ENCODE data around the gene PDGFD.

The PDGFD gene

DNA sequence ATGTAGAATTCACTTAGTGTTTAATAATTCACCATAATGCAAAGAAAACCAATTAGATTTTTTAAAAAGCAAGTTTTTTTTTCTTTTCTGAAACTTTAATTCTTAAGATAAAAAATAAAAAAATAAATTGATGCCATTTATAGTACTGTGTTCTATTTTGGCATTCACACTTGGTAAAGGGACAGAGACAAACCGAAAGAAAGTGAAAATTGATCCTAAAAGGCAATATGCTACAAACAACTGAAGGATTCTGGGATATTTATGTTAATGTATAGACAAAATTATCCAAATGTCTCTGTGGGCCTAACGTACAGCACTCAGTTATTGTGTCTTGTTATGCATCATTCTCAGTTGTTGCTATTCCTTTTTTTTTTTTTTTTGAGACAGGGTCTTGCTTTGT lies 169.4 kb downstream of the PDGFD start:
- no peak for DNase-seq

DNA sequence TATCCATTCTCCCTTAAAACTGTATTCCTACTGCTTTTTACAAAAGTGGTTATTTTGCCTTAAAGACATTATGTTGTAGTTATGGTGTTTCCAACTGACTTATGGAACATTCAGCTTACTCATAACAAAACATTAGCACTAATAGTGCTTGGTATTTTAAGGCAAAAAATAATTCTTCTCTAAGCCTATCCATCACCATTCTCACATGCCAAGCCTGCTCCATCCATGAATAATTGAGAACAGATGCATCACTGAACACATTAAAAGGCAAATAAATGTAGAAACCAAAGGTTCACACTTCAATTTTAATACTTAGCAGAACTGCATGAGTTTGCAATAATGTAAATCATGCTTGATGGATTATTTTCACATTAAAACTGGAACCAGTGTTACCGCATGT lies 169.9 kb downstream of the PDGFD start:
- DNase-seq: no peak

DNA sequence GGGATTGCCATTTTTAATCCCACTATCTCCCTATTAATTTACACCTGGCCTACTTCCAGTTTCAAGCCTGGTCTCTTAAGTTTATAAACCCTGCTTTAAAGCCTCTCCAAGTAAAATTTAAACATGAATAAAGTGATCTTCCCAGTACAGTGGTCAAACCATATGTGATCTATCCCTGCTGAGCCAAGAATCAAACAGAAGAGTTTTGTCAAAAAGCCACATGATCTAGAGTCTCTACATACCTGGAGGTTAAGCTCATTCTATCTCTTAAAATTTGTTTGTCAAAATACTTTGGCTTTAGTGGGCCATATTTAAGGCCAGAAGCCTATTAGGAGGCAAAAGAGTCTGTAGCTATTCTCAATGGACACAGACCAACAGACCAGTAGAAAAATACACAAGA lies 170.4 kb downstream of the PDGFD start:
- no peak for DNase-seq

DNA sequence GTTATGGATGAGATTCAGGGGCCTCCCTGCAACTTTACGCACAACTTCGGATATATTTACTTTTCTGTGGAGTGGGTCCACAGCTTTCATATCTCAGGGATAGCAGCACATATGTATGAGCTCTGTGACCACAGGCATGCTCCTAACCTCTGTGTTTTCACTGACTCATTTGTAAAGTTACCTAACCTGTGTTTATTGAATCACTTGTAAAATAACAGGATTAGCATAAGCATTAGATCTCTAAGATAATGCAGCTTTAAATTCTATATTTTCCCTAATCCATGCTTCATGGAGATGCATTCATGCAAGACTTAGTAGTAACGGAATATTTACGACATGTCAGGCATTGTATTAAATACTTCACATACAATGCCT lies 175.4 kb downstream of the PDGFD start:
- no peak for DNase-seq

DNA sequence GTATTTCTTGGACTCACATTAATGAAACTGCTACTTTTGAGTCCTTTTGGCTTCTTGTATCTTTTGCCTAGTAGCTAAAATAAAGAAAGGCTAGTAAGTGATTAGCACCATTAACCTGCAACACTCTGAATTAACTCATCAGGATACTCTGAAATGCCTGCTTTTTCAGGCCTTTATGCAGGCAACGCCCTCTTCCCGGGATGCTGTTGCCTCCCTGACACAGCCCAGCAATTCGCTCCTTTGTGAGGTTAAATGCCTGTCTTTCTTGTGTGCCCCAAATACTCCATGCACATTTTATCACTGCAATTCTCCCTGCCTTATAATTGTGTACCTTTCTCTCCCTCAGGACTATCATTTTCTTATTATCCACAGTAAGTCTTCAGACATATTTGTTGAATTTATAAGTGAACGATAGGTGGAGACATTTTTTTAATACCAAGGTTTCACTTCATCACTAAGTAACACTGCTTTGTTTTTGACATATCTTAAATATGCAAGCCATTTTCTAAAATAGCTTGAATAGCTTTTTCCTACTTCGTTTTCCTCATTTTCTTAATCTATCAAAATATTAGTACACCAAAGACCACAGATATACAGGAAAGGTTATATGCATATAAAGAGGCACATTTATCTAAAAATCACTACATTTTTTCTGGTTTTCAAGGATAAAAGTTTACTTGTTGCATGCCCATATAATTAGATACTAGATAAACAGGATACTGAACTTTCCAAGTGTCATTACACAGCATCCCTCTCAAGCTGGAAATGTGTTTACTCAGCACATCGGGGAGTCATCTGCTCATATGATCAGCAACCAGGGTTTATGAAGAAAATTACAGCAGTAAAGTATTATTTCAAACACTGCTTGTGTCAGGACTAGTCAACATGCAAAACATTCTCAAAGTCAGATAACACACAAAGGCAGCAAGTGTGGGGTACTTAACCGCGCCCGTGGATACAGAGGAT lies 176.0 kb downstream of the PDGFD start:
- DNase-seq: no peak

DNA sequence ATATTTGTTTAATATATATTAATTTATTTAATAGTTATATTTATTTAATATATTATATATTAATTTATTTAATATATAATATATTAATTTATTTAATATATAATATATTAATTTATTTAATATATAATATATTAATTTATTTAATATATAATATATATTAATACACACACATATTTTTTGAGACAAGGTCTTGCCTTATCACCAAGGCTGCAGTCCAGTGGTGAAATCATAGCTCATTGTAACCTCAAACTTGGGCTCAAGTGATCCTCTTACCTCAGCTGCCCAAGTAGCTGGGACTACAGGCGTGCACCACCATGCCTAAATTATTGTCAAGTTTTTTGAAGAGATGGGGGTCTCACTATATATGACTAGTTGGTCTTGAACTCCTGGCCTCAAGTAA lies 178.9 kb downstream of the PDGFD start:
- no peak for DNase-seq

DNA sequence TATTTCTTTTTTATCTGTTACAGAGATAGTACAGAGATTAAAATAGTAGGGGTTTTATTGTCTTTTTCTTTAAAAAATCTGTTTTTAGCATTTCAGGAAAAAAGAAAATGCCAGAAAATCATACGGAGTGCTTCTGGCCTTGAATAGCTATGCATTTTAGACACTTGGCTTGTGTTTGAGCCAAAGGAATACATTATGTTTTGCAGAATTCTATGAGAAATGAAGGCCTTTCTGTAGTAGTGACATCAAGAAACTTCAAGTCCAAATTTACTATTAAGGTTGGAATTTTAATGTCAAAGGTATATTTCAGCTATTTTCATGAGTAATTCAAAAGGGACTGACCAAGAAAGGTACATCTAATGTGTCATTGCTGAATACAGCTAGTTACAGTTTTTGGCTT lies 183.8 kb downstream of the PDGFD start:
- DNase-seq: no peak

DNA sequence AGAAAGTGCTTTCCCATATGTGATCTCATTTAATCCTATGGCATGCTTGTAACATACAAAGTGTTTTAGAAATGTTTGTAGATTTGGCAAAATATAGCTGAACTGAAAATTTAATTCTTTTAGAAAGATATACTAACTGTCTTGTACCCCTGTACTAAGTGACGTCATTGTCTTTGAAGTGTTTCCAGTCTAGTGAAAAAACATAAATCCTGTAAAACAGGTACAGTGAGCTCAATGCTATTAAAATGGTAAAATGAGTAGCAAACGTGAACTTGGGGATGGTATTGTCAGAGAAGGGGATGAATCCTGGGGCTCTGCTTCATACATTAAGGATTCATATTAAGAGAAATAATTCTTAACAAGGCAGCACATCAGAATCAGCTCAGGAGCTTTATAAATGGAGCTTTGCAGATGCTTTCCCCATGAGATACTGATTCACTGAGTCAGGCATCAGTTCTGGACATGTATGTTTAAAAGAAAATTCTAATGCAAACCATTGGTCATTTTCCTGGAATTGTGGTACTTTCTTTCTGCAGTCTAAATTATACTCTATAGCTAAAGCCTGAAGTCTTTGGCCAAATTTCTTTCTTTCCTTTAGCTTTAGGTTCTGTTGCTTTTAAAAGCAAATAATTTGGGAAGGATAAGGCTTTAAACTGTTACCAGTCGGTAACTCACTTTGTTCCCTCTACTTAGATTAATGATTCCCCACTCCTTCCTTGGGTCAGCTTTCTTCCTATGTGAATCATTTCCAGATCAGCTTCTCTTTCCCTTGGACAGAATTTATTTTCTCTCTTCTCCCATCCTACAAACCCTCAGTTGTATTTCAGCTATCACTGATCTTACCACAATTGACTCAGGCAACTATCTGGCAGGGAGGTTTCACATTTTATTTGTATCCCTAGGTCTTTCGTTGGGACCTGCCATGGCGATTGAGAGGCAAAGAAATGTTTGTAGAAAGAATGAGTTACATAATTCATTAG lies 185.0 kb downstream of the PDGFD start:
- DNase-seq: no peak

DNA sequence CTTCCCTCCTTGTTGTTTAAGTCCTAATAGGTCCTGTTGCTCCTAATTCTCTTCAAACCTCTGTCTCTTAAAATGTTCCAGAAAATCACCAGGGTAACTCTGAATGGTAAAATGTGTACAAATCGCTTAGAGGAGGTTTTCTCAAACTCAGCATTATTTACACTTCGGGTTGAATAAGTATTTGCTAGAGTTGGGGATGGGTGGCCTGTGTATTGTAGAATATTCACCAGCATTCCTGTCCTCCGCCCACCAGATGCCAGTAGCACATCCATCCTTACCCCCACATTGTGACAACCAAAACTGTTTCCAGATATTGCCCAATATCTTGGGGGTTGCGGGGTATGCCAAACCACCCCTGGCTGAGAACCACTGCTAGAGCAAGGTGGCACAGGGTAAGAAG lies 191.9 kb downstream of the PDGFD start:
- DNase-seq: no peak

DNA sequence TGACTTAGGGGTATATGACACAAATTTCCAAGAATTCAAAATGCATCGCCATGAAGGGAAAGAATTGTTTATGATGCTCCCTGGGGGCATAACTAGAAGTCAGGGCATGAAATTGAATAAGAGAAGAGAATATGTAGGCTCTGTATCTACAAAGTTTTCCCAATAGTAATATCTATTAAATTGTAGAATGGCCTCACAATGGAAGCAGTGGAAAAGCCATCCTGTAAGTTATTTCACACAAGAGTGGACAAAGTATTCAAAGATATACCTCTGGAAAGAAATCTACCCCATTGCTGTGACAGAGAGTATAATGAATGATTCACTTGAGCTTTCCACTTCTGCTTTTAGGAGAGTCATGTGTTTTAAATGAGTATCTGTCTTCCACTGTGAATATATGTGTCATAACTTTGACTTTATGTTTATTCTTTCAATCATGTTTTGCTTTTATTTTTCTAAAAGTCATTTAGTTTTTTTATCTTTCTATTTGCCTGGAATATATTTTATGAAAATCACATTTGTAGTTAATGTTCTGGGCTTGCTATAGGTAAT lies 193.2 kb downstream of the PDGFD start:
- DNase-seq: no peak

DNA sequence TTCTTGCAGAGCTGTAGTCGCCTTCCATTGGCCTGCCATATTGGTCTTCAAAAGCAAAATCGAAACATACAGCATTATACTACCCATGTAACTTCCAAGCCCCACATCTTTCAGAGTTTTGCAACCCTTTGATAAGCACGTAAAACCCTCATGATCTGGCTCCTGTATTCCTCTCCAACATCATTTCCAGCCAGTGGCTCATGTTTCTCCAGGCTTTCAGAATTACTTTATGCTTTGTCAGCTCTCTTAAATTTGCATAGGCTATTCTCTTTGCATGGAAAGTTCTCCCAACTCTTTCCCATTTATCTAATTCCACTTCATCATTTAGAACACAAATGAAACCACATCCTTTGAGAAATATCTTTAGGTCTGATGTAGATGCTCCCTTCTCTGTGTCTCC lies 195.3 kb downstream of the PDGFD start:
- DNase-seq: no peak

DNA sequence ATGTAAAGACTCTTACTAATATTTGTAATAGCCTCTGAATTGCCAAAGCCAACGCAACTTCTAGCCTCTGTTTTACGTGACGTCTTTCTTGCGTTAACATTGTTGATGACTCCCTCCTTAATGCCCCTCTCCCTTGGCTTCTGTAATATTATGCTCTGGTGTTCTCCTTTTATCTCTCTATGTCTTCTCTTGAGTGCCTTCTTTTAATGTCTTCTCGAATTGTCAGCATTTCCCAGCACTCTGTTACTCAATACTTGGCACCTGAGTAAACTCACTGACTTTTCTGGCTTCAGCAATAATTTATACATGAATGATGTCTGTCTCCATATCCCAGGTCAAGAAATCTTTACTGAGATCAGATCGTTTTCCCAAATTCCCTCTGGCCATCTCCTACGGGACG lies 196.0 kb downstream of the PDGFD start:
- no peak for DNase-seq

DNA sequence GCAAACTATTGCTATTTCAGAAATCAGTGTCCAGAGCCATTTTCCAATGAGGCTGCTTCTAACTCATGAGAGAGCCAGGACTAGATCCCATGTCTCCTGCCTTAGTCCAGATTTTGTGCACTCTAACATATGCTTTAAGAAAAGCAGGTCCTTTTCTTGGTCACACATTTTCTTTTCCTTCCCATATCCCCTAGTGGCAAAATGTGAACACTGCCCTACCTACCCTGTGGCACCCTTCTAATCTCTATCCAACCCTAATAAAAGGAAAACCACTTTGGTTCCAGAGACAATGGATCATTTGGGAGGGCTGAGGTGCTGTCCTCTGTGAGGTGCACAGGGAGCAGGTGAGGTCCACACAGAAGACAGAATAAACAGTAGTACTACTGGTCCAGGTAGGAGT lies 199.6 kb downstream of the PDGFD start:
- no peak for DNase-seq

DNA sequence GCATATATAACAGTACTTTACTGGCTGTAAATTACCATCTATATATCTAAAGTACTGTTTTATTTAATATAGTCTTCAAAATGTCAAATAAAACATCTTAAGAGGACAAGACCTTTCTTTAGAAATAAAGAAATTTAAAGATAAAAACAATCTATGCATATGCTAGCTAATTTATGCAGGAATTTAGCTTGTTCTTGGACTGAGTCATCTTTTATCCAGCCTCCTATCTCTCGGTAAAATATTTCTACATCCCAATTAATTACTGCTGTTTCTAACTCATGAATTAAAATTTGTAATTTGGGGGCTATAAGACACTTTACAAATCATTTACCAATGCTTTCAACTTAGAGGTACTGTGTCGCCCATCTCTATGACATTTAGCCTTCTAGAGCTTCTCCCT lies 200.3 kb downstream of the PDGFD start:
- no peak for DNase-seq

DNA sequence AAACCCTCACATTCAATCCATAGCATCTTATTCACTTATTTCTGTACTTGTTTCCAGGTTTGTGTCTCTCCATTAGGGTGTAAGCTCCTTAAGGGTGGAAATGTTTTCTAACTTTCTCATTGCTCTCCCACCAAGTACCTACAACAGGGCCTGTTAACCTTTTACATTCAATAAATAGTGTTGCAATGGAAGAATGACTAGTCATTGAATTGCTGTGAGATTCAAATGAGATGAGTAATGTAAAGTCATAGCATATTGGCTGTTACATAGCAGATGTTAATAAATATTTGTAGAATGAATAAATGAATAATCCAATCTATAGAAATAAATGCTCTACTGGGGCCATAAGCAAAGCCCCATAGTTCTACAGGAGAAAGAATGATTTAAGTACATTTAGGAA lies 202.9 kb downstream of the PDGFD start:
- no peak for DNase-seq

DNA sequence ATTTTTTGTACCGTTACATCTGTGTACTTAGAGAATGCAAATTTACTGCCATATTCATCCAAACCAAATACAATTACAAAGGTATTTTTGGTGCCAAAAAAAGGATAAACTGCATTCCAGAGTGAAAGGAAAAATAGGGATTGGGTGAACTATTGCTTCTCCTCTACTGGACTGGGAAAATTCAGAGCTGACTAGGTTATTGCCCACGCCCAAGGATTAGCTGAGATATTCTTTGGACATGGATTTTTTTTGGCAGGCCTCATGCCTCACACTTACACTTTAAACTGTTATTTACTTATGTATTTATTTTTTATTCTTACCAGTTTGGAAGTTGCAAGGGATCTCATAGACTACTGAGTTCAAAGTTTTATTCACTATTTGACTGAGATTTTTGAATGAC lies 203.8 kb downstream of the PDGFD start:
- no peak for DNase-seq

DNA sequence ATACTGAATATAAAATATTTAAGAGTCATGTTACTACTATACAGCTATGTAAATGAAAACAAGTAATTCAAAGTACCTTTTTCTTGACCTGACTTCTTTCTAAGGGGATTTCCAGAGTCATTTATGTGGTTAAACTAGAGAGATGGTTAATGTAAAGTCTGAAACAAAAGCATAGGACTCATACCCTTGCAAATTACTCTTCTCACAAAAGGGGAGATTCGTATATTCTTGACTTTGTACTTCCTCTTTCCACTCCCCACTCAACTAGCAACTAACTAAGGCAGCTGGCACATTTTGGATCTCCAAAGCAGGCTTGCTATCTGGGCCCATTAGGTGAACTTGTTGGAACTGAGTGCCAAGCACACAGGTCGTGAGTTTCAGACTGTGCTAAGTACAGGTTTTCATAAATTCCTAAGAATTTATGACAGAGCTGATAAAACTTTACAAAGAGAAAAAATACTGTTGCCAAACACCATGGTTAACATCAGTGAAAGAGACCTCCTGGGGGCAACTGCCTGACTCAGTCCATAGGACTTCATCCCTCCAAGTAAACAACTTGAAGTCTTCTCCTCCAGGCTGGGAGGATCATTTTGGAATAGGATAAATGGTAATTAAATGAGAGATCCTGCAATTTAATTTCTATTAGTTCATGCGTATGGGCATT lies 204.5 kb downstream of the PDGFD start:
- no peak for DNase-seq

DNA sequence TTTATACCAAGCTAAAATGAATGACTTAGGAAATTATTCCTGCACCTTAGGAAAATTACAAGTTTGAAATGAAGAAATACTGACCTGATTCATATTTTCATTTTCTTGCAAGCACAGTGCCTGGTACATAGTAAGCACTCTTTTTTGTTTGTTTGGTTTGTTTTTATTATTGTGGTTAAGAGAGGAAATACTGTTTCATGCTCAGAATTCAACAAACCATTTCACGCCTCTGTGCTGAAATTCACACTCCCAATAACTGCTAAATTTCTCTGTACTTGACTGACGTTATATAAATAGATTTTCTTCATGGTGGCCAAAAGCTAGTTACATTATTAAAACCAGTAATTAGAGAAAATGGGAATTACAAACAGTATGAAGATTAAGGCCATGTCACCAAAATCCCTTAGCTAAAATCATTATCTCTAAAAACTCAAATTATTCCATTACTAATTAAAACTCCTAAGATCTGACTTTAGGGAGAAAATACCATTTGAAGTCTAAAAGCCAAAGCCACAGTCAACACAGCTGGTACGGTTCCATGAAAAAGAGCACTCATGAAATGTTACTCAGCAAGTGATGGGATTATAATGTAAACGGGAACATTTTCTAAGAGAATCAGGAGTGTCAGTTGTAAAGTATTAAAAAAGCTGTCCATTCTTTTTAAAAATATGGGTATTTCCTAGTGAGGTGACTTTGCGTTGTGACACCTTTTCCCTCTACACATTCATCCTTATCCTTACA lies 205.3 kb downstream of the PDGFD start:
- DNase-seq: no peak

DNA sequence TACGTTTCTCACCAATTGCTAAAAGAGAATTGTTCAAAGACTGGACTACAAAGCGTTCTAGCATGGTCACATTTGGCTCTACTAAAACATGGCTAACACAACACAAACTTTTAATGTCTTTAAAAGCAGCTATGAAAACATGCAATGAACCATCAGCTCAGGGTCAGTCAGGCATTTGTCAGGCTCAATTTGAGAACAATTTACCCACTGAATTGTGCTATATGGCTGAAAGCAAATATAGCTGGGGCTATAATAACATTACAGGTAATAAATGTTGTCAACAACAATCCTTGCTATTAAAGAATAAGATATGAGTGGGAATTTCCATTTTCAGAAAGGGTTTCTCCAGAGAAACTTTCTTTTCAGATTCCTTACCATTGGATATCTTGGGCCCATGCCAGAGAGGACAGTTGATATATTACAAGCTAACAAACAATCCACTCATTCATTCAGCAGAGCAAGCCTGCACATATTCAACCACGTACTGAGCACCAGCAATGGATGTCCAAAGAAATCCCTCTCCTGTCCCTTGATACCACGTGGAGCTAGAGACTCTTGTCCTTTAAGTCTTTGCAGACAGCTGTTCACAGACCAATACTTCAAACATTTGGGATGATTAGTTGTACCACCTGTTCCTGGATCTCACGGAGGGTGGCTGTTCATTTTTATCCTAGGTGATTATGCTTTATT lies 210.0 kb downstream of the PDGFD start:
- DNase-seq: no peak

DNA sequence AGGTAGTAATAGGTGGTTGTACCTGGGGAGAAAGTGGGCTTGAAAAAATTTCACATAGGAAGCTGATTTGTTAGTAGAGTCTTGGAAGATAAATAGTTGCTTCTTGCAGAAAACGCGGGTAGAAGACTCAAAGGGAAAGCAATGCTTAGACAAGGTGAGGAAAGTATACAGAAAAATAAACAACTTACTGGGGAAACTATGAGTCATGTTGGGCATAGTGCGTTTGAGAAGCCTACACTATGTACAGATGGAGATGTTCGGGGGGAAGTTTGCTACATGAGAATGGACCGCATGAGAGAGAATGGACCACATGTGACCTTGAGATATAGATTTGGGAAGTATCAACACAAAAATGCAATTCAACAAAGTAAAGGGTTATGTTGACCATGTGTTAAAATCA lies 214.2 kb downstream of the PDGFD start:
- DNase-seq: no peak

DNA sequence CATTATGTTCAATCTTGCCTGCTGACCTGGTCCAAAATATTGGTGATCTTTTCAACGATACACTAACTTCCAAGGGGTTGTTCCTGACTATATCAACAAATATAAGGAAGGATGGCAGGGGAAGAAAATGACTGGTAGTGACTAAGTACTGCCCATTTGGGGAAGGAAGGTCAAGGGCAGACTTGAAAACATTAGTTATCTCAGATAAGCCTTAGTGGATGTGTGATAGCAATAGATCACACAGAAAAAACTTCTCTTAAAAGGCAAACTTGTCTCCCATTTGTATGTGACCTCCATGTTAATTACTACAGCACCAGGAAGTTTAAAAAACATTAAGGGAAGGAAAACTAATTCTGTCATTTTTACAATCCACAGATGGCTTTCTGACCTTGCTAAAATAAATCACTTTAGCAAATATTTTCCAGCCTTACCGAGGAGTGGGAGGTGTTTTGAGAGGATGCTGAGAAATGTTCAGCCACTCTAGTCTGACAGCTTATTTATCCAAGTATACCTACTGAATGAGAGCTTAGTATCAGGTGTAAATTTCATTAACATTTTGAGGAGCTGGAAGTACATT lies 215.7 kb downstream of the PDGFD start:
- no peak for DNase-seq
